GM12892 (cell line): ENCODE measurements around the gene EPHA6.

Experiments
- POLR2A ChIP-seq: IDR thresholded peaks from 2 replicates; pipeline ENCODE4 v1.6.1; 2011; ENCODE audit warnings: low read depth, low read length, control low read depth
- POLR2AphosphoS5 ChIP-seq: IDR thresholded peaks from 2 replicates; pipeline ENCODE4 v1.6.1; 2011; ENCODE audit warnings: low read depth, low read length, control low read depth
- TAF1 ChIP-seq: IDR thresholded peaks from 2 replicates; pipeline ENCODE4 v1.6.1; 2011; ENCODE audit warnings: low read depth, mild to moderate bottlenecking, control low read depth, low read length, borderline replicate concordance

GRCh38 chr3:97108136-97108535 lies 293.7 kb downstream of the EPHA6 start:
- no peak for TF ChIP-seq POLR2AphosphoS5
- TF ChIP-seq POLR2A = no peak
- TF ChIP-seq TAF1 = no peak
